Islet of Langerhans (tissue), 1 donor: Measurements from ENCODE around the gene SVOP.
"Not testable (repeated sequence)": the region's sequence is repeated elsewhere in the genome, so short reads cannot be mapped to it uniquely, and the experiment has no call there.

Source experiments
- FAIRE-seq: peaks from one replicate; lab custom pipeline; 2011; peaks lifted over from hg19 to GRCh38; lab: Jason Lieb, UNC

SVOP gene

GRCh38 chr12:108888031-108888430 is 132.8 kb downstream of the SVOP start:
- FAIRE-seq = no peak

GRCh38 chr12:108886873-108887629 is 133.8 kb downstream of the SVOP start:
- no peak for FAIRE-seq

DNA sequence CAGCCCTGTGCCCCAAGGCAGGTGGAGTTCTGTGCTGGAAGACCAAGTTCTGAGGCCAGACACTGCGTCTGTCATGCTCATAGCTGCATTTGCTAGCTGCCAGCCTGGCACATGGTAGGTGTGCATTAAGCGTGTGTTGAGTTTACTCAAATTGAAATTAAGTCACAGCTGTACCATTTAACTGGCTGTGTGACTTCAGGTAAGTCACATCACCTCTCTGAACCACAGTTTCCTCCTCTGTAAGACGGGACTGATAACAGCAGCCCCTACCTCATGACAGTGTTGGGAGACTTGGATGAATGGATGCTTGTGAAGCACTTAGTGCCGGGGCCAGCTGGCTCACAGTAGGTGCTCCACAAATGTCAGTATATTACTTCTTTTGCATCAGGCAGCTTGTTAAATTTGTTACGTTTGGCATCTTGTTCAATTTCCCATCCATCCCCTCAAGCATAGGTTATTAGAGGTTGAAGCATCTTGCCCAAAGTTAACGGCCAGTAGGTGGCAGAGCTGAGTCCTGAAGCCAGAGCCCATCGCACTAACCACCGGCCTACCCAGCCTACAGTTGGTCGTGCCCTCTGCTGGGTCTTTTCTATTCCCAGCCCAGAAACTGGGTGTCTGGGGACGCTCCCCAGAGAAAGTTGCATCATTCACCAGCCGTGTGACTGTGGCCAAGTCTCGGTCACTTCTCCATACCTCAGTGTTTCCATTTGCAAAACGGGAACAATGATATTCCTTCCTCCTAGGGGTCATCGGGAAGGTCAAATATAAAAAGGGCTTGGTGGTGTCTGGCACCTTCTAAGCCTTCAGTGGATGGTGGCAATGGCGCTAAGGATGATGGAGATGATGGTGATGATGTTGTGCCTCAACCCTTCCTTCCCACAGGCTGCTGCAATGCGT is 136.5 kb downstream of the SVOP start:
- no peak for FAIRE-seq

GRCh38 chr12:108881953-108882352 is 138.9 kb downstream of the SVOP start:
- FAIRE-seq = no peak

DNA sequence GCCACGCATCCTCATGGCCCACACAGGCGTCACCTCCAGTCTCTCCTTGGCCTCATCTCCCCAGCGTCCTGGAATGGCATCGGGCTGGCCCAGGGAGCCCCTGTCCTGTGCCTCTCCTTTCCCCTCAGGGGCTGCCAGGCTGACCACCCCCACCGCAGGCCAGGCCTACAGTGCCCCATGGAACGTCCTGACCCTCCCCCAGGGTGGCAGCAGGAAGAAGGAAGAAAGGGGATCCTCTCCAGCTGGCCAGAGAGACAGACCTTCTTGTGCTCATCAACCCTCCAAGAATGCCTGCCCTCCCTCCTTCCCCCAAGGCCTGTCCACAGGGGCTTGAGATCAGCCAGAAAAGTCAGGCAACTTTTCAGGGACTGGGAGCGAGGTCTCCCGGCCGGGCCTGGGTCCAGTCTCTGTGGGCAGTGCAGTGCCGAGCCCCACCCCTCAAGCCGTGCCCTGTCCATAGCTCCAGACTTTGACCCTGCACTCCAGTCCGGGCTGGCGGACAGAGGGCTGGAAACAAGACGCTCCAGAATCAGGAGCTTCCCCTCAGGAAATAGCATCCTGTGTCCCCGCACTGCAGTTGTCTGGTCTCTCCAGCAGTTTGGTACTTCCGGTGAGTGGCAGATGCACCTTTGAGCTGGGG is 141.1 kb downstream of the SVOP start, which contains the start of gene DAO:
Gene DAO (plus strand): TSS at position 478 of the 640 bp plus-strand sequence. CDS start 4,915 bp downstream, outside the sequence.
- FAIRE-seq = no peak

DNA sequence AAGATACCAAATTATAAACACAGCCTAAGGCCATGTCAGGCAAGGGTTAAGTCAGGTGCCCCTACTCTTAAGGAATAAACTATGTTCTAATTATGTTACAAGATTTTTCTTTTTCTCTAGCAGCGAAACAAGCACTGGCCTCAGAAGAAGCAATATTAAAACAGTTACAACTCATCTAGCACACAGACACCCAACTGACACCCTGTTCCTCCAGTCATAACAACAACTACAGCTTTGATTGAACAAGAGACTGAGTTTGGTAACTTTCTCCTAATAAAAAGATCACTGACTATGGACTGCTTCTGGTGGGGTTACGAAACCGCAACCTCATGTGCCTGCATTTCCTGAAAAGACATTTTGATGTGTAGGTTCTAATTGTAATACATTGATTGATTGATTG is 144.3 kb downstream of the SVOP start:
- no peak for FAIRE-seq

GRCh38 chr12:108875682-108876361 is 145.0 kb downstream of the SVOP start:
- FAIRE-seq = no peak

DNA sequence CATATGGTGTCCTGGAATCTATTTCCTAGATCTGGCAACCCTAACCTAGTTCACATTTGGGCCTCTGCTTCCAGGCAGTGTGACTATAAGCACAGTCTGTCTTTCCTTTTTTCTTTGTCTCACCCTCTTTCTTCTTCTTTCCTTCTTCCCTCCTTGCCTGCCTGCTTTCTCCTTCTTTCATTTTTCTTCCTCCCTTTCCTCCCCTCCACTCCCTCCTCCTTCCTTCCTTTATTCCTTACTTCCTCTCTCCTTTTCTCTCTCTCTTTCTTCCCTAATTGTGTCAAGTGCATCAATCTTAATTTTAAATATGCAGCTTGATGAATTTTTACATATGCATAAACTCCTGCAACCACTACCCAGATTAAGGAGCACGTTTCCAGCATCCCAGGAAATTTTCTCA is 145.6 kb downstream of the SVOP start:
- no peak for FAIRE-seq

- FAIRE-seq = no peak
Measured at GRCh38 chr12:108868781-108869180, 152.1 kb downstream of the SVOP start.

DNA sequence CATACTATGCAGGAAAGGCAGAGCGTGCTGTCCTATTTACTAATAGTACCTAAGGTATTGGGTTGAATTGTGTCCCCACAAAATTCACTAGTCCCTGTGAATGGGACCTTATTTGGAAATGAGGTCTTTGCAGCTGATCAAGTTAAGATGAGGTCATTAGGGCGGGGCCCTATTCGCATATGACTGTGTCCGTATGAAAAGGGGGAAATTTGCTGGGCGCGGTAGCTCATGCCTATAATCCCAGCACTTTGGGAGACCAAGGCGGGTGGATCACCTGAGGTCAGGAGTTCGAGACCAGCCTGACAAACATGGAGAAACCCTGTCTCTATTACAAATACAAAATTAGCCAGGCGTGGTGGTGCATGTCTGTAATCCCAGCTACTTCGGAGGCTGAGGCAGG is 154.8 kb downstream of the SVOP start:
- not testable (repeated sequence) for FAIRE-seq

DNA sequence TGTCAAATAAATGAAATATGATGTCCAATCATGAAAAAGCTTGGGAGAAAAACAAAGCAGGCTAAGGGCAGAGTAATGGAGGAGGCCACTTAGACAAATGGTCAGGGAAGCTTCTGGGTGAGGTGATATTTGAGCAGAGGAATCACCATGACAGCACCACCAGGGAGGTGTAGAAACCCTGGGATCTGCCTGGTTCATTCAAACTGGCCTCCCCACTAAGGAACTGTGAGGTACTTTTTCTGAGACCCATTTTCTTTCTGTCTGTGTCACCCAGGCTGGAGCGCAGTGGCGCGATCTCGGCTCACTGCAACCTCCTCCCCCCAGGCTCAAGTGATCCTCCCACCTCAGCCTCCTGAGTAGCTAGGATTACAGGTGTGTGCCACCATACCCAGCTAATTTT is 155.7 kb downstream of the SVOP start:
- no peak for FAIRE-seq

DNA sequence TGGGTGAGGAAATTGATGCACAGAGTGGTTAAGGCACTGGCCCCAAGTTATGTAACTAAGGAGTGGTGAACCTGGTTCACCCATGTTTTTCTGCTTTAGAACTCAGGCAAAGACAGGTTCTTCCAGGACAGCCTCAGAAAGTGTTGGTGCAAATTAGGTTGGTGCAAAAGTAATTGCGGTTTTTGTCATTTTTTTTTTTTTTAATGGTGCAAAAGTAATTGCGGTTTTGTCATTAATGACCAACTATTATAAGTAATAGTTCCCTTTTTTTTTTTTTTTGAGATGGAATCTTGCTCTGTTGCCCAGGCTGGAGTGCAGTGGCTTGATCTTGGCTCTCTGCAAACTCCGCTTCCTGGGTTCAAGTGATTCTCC is 158.3 kb downstream of the SVOP start:
- no peak for FAIRE-seq

DNA sequence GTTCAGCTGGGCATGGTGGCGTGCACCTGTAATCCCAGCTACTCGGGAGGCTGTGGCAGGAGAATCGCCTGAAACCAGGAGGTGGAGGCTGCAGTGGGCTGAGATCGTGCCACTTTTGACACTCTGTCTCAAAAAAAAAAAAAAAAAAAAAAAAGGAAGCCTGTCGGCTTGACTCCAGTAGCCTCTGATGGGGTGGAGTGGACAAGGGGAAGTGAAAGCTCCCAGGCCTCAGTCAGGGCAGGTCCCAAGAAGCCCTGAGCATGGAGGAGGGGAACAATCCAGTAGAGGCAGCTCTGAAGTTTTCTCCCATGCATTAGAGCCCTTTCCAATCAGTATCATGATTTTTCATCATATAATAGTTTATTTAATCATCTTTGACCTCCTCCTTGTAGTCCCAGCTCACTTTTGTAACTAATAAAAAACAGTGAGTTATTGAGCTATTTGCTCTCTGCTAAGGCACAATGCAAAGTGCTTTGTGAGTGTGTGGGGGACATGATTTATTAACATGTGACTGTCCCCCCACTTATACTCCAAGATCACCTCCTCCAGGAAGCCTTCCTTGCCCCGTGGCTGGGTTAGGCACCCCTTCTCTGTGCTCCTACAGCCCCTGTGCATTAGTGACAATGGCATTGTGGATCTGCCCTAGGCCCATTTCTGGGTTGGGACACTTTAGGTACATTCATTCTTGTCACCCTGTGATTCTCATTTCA is 158.8 kb downstream of the SVOP start:
- no peak for FAIRE-seq

GRCh38 chr12:108860443-108860842 is 160.4 kb downstream of the SVOP start:
- no peak for FAIRE-seq

GRCh38 chr12:108859923-108860291 is 161.0 kb downstream of the SVOP start:
- FAIRE-seq = no peak

DNA sequence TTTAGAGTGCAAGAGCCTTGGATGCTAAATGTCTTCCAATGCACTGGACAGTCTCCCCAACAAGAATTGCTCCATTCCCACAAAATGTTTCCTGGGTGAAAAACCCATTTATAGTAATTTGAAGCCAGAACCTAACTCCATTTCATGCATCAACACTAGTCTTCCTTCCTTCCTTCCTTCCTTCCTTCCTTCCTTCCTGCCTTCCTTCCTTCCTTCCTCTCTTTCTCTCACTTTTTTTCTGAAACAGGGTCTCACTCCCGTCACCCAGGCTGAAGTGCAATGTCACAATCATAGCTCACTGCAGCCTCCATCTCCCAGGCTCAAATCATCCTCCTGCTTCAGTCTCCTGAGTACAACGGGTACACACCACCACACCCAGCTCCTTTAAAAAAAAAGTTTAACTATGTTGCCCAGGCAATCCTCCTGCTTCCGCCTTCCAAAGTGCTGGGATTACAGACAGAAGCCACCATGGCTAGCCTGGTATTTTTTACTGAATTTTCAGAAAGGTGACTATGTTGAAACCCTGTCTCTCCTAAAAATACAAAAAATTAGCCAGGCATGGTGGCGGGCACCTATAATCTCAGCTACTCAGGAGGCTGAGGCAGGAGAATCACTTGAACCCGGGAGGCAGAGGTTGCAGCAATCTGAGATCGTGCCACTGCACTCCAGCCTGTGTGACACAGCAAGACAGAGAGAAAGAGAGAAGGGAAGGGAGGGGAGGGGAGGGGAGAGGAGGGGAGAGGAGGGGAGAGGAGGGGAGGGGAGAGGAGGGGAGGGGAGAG is 161.5 kb downstream of the SVOP start:
- FAIRE-seq = not testable (repeated sequence)

- no peak for FAIRE-seq
Measured at GRCh38 chr12:108858311-108859074, 162.4 kb downstream of the SVOP start.
